ENCODE results near the gene SMG9.

The SMG9 gene

DNA sequence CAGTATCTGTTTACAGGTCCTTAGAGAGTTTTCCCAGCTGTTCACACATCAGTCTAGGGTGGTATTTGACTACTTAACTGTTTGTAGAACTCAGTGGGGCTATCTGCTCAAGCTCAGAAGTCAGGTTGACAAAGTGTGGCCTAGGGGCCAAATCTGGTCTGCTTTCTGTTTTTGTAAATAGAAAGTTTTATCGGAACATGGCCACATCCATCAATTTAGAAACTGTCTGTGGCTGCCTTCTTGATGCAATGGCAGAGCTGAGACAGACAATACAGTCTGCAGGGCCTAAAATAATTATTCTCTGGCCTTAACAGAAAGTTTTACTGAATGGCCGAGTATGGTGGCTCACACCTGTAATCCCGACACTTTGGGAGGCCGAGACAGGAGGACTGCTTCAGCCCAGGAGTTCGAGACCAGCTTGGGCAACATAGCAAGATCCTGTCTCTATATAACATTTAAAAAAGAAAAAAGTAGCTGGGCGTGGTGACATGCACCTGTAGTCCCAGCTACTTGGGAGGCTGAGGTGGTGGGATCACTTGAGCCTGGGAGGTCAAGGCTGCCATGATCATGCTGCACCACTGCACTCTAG, 2.4 kb downstream of the SMG9 start:
- no peak for DNase-seq

DNA sequence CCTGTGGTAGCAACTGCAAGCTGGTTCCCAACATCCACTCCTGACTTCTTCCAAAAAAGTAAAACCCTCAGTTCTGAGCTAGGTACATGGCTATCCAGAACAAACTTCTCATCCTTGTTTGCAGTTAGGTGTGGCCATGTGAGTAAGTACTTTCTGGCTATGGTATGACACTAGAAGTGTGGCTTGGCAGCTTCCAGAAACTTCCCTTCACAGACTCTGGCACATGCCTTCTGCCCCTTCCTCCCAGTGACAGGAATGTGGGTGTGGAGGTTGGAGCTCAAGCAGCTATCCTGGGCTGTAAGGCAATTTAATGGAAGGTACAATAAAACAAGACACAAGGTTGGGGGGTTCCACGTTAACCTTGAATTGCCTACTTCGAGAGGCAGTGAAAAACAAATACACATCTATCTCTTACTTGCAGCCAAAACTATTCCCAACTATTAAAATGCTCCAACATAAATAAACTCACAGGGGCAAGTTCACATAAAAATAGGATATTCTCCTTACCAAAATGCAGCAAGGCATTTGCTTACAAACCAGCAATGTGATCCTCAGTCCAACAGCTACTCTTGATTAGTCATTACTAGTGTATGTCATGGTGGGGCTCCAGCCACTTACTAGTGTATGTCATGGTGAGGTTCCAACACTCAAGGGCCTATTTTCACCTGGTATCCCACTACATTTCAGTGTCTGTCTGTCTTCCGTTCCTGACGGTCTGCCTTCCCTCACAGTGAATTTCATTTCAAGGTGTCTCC, 3.1 kb downstream of the SMG9 start:
- no peak for DNase-seq

DNA sequence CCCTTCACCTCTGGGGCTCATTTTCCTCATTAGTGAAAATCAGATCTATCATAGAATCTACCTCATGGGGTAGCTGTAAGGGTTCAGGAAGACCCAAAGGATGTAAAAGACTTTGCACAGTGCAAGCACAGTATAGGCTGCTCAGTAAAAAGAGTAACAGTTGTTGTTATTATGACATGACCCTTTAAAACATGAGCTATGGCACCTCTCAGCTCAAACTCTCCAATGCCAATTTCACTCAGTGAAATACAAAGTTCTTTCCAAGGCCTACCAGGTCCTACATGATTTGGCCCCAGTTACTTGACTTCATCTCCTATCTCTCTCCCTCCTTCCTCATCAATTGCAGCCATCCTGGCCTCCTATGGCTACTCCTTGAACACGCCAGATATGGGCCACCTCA, 4.9 kb downstream of the SMG9 start:
- no peak for DNase-seq

DNA sequence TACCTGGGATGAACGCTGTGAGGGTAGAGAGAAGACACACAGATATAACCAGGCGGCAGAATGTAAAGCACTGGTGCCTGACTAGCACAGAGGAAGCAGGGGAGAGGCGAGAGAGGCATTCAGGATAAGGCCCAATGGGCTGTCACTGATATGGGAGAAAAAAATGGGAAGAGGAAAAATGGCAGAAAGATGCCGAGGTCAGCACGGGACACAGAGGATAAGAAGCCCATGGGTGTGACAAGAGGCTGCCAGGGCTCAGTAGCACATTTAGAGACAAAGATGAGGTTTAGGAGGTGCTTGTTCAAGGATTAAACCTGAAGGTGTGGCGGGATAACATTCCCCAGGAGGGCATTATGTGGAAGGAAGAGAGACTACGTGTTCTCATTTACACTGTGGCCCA, 5.6 kb downstream of the SMG9 start:
- DNase-seq: no peak

DNA sequence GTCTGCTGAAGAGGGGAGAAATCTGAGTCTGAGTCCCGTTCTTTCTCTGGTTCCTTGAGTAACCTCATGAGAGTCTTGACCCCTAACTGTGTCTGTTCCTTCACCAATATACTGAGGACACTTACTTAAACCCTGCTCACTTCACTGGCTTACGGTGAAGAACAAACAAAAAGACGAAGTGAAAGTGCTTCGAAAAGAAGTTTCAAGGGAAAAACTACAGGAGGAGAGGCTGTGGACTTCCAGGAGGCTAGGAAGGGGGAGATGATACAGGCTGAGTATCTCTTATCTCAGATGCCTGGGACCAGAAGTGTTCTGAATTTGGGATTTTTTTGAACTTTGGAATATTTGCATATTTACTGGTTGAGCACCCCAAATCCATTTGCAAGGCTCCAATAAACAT, 6.1 kb downstream of the SMG9 start:
- no peak for DNase-seq

DNA sequence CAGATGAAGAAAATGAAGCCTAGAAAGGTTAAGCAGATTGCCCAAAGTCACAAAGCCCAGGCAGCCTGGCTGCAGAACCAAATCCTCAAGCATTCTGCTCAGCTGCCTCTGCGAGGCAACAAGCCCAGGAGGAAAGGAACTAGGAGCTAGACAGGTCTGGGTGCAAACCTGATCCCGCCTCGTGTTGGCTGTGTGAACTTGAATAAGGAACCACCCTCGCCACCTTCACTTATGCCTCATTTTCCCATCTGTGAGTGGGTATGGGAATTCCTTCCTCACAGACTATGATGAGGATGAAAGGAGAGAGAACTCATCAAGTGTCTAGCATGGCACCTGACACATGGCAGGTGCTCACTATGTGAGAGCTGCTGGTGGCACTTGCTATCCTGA, 6.6 kb downstream of the SMG9 start:
- no peak for DNase-seq

DNA sequence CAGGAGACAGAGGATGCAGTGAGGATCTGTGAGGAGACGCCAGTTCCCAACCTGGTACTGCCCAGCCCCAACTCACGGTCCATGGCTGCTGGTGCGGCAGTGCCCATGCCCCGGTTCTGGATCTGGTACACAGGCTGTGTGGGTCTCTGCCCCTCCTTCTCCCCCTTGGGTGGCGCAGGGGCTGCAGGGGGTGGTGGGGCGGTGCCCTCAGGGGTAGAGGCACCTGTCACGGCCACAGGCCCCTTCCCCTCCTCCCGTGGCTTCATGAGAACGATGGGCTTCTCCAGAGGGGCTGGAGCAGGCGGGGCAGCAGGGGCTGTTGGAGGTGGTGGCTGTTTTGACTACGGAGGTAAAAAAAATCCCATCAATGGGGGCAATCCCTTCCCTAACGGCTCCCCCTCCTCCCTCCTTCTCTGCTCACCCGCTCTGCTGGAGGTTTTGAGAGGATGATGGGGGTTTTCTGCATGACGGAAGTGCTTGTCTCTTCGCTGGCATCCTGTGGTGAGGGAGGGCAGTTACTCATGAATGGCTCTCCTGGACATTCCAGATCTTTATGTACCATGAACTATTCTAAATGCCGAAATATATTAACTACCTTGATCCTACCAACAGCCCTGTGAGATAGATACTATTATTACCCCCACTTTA, 7.1 kb downstream of the SMG9 start:
- no peak for DNase-seq

DNA sequence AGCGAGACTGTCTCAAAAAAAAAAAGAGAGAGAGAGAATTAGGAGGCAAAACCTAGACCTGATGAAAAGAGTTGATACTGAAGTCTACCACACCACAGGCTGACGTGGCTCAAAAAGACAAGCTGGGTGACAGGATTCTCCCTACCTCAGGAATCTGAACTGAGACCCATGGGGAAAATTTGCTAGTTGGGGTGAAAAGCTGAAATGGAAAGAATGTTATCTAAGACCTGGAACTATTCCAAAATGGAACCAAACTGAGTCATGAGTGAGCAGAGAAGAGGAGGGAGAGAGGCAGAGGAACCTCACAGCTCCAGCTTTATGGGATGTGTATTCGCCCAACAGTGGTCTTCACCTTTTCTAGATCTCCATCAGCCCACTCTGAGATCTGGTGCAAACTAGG, 11.7 kb downstream of the SMG9 start:
- no peak for DNase-seq

DNA sequence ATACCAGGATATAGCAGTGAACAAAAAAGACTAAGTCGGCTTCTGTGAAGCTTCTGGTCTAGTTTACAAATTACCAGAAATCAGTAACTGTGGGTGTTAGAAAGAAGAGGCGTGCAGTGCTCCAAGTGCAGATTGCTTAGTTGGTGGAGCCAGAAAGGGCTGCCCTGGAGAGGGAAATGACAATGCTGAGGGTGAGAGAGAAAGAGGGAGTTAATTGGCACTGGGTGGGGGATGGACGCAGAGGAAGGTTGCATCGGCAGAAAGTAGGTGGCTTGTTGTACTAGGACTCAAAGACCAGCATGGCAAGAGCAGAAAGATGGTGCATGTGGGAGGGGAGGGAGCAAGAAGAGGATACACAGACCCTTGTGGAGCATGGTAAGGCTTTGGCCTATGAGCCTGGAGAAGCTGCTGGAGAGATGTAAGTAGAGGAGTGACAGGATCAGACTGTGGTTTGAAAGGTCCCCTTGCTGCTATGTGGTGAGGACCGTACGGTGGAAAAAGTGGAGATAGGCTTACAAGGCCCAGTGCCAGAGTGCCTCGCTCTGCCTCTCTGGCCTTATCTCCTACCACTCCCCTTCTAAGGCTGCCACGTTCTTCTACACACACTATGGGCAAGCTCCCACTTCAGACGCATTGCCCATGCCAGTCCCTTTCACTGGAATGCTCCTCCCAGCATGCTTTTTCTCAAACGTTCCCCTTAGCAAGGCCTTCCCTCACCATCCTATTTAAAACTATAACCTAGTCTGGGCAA, 13.5 kb downstream of the SMG9 start:
- no peak for DNase-seq

DNA sequence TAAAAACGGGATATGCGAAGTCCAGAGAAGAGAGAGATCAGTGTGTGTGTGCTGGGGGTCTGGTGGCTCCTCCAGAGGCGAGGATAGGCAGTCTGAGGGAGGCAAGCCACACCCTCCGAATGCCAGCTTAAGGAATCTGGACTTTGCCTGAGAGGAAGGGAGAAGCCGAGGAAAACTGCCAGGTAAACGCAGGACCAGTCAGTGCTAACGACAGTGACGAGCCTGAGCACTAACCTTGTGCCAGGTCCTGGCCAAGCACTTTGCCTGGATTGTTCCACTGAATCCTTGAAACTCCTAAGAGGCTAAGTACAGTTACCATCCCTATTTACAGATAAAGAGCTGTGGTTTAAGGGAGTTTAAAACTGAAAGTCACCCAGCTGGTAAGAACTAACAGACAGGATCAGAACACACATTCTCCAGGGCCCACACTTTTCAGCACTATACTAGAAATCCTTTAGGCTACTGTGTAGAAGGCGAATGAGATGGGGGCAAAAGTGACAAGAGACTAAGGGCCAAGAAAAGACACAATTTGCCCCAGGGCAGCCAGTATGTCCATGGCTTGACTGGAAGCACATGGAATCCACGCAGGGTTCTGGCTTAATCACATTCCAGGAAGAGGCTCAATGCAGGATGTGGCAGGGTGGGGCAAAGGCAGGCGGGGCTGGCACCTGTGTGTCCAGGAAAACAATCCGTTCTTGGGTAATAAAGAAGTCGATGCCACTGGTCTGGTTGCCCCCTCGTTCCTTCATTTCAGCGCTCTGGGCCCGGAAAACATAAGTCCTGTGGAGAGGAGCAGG, 15.1 kb downstream of the SMG9 start:
- DNase-seq: no peak

DNA sequence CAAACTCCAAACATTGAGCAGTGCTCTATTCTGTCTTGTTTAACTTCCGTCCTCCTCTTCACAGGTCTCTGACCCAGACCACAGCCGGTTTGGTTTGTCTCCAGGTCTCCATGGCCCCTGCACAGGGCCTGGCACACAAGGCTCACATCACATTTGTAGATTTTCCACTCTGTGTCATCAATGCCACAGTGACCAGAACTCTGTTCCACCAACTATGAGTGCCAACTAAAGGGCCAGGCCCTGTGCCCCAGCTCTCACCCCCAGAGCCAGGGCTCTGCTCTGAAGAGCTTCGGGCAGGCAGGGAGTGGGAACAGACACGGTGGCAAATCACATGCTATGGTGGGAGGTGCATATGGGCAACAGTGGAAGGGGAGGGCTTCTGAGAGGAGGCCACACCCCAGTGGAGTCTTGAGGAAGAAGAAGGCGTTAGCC, 16.0 kb downstream of the SMG9 start:
- no peak for DNase-seq

DNA sequence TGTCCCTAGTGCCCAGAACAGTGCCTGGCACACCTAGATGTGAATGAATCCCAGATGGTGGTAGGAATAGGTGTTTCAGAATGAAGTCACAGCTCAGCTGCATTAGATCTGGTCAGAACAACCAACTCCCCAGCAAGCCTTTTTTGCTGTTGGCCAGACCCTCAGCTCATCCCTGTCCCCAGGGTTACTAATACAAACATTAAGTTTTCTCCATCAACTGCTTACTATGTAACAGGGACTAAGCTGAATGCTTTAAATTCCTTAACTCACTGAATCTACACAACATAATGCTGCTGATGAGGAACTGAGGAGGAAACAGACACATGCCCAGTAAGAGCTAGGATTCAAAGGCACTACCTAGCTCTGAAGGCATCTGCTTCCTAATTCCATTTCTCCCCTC, 18.8 kb downstream of the SMG9 start:
- no peak for DNase-seq

DNA sequence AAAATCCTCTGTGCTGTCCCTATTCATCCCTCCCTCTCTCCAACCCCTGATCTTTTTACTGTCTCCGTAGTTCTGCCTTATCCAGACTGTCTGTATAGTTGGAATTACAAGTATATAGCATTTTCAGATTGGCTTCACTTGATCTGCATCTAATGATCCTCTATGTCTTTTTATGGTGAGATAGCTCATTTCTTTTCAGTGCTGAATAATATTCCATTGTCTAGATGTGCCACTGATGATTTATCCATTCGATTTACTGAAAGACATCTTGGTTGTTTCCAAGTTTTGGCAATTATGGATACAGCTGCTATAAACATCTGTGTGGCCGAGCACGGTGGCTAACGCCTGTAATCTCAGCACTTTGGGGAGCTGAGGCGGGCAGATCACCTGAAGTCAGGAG, 19.7 kb downstream of the SMG9 start:
- no peak for DNase-seq

DNA sequence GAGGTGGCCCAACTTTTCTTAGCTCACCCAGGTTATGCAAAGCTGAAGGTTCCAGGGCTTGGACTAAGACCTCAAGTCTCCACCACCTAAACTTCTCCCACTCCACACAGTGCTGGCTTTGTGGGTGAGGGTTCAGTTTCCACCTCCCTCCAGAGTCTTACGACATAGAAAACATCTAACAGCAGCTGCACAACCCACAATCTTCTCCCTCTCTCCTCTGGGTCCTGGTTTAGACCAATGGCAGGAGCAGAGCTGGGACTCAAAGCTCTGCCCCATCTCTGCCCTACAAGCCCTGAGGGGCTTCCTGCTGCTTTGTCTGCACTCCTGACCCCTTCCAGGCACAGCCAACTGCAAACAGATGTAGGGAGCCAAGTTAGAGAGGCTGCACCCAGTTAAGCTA, 22.9 kb downstream of the SMG9 start:
- no peak for DNase-seq

DNA sequence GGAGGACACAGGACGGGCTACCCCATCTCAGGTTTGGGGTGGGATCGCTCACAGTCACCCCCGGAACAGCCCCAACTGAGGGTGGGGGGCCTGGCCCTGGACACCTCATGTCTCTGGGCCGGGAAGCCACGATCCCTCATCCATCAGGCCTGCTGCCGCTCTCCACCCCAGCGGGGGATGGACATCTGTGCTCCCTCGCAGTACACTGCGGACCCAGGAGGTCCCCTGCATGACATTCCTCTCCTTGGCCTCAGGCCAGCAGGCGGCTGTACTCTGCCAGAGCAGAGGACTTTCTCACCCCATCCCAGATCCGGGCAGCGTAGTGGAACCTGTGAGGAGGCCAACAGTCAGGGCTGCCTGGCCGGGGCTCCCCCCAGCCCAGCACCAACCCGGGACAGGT, 23.4 kb downstream of the SMG9 start:
- no peak for DNase-seq

DNA sequence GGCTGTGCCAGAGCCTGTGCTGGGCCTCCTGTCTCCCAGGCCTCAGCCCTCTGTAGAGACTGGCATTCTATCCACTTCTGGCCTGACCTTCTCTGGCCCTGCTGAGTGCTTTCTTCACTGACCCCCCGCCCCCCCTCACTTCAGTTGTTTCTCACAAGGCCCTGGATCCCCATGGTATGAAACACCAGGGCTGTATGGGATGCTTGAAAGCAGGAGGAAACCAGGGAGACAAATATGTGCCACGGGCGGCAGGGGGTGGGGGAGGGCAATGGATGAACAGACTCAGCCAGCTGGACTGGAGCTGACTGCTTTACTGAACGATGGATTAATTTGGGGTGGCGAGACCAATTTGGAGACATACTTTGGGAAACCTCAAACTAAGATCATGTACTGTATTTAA, 24.8 kb downstream of the SMG9 start:
- no peak for DNase-seq

DNA sequence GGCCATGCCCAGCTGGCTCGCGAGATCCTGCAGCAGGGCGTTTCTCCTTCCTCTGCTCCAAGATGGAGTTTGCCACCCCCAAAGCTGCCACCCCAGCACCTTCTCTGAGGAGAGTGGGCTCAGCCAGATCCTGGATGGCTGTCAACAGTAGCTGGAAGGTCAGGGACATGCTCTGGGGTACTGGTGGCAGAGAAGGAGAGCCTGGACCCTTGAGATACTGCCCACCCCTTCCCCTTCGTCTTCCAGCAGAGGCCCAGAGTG, 27.2 kb downstream of the SMG9 start:
- no peak for DNase-seq

DNA sequence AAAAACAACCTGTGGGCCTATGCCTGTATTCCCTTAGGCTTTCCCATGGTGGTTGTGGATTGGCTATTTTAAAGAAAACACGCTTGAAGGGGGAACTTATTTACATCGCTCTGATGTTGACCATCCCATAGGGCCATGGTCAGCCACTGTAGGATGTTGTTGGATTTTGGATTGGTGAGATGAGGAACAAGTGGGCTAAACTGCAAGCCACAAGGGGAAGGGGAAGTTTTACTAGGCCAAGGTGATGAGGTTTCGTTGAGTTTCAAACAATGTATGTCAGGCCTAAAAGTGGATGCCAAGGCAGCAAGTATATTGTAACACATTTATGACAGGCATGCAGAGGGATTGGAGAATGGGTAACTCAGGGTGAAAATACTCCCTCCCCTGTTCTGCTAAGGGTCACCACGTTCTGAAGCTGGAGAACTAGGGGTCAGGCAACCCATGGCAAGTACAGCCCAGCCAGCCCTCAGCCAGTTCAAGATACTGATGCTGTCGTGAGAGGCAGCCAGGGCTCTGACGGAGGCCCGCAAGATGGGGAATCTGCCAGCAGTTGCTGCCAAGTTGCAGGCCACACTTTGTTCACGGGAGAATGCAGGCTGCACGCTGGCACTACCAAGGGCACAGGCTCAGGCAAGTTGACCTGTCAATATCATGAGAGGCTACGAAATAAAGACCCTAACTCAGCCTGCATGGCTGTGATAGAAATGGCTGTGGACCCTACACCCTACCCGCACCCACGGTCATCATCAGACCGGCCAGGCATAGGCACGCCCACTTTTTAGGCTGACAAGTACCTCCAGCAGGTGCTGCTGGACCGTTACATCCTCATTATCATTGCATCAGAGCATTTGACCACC, 27.8 kb downstream of the SMG9 start:
- no peak for DNase-seq

DNA sequence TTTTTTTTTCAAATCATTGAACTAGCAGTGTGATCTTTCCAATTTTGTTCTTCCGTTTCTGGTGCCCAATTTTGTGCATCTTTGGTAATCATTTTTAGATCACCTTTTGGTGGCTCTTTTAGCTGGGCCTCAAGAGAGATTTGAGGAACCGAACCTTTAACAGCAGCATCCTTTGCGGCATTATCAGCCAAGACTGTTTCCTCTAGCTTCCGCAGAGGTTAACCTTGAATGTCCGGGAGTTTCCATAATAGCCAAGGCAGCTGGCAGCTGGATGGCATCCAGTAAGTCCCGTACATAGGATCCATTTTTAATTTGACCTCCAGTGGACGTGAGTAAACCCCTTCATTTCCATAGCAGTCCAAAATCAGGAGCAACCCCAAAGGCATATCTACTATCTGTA, 29.3 kb downstream of the SMG9 start:
- no peak for DNase-seq

DNA sequence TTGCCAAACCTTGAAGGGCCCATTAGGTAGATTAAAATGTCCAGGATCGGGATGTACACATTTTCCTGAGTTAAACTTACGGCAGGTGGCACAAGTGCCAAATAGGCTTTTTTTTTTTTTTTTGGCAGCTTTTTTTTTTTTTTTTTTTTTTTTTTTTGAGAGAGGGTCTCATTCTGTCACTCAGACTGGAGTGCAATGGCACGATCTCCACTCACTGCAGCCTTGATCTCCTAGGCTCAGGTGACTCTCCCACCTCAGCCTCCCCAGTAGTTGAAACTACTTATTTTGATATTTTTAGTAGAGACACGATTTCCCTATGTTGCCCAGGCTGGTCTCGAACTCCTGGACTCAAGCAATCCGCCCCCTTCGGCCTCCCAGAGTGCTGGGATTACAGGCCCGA, 29.9 kb downstream of the SMG9 start:
- no peak for DNase-seq

DNA sequence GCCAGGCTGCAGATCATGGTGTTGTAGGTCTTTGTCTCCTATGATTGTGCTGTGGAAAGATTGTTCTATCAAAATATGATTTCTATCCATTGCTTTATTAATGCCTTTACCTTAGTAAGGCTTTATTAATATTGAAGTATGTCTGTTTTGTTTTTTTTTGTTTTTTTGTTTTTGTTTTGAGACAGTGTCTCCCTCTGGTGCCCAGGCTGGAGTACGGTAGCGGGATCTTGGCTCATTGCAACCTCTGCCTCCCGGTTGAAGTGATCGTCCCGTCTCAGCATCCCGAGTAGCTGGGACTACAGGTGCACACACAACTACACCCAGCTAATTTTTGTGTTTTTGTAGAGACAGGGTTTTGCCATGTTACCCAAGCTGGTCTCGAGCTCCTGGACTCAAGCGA, 31.2 kb downstream of the SMG9 start:
- DNase-seq: no peak

DNA sequence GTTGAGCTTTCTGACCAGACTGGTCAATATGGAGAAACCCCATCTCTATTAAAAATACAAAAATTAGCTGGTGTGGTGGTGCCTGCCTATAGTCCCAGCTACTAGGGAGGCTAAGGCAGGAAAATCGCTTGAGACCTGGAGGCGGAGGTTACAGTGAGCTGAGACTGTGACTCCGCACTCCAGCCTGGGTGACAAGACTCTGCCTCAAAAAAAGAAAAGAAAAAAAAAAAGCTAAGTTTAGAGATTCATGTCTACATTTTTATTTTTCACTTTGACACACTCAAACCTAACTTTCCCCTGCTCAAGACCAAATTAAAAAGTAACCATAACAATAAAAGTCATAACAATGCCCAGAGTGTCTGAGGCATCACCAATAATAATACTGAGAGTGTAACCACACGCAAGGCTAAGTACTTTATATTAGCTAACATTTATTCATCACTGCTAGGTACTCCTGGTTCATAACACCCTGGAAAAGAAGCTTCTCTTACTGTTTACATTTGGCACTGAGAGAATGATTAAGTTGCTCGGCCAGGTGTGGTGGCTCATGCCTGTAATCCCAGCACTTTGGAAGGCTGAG, 33.2 kb downstream of the SMG9 start:
- no peak for DNase-seq
